K562 (cell line): ENCODE data around the gene C2. TPM values are rescaled to one million over a fixed set of nuclear protein-coding genes. Genes with fewer than 3 reads are reported as not detected.

ENCODE experiments used
- CAMTA2 ChIP-seq: fragments of 250-450 bp; sonication (Bioruptor Pico); conservative IDR thresholded peaks from 2 replicates; pipeline ENCODE4 v1.5.1; 2022
- IRF2 ChIP-seq: sonication (generic); formaldehyde crosslinking; IDR thresholded peaks from 2 replicates; pipeline ENCODE4 v1.8.1; 2022; ENCODE audit warnings: mild to moderate bottlenecking, missing genetic modification reagents
- KLF10 ChIP-seq: fragments of 250-450 bp; sonication (Bioruptor Pico); IDR thresholded peaks from 2 replicates; pipeline ENCODE4 v1.6.1; 2021; ENCODE audit warnings: matching md5 sums
- MED1 ChIP-seq: sonication (generic); formaldehyde crosslinking; IDR thresholded peaks from 2 replicates; pipeline ENCODE4 v1.8.1; 2023; ENCODE audit warnings: missing genetic modification reagents, borderline replicate concordance
- MXI1 ChIP-seq: IDR thresholded peaks from 2 replicates; pipeline ENCODE4 v1.6.1; 2011; ENCODE audit warnings: low read depth, mild to moderate bottlenecking, improper control_type of control experiment, low read length
- SAFB ChIP-seq: fragments of 200-400 bp; formaldehyde crosslinking; IDR thresholded peaks from 2 replicates; pipeline ENCODE4 v1.6.1; 2017; ENCODE audit warnings: low read depth, low read length, borderline replicate concordance
- ZNF12 ChIP-seq: sonication (generic); formaldehyde crosslinking; IDR thresholded peaks from 2 replicates; pipeline ENCODE4 v1.4.0; 2020; ENCODE audit warnings: mild to moderate bottlenecking, missing genetic modification reagents
- ZNF384 ChIP-seq: IDR thresholded peaks from 2 replicates; pipeline ENCODE4 v1.6.1; 2012; ENCODE audit warnings: low read depth, low read length, improper control_type of control experiment
- ZNF76 ChIP-seq: fragments of 250-450 bp; sonication (Bioruptor Pico); IDR thresholded peaks from 2 replicates; pipeline ENCODE4 v1.4.0; 2020; ENCODE audit warnings: mild to moderate bottlenecking, moderate library complexity, borderline replicate concordance
- ZNF785 ChIP-seq: fragments of 250-450 bp; sonication (Bioruptor Pico); IDR thresholded peaks from 2 replicates; pipeline ENCODE4 v1.4.0; 2020; ENCODE audit warnings: mild to moderate bottlenecking
- polyA plus RNA-seq, 8 experiments: library from polyadenylated mRNA; depleted of rRNA in 4 of 8; stranded (reverse) in 5 of 8; unstranded in 3 of 8; fragments of >200 nt; fragmentation: Nextera tagmentation in 2 of 8; fragmentation: Illumina TruSeq in 1 of 8; extraction: Ambion mirVana in 2 of 8; extraction: Trizol in 1 of 8; gene quantifications; 2 replicates each; pipeline versions ENCODE4 v1.2.1 to v1.2.3, GENCODE V29; 2011 to 2014; ENCODE audit warnings: inconsistent platforms in 1 of 8, missing spikeins in 1 of 8
- total RNA-seq, 7 experiments: library from RNA; depleted of rRNA in 6 of 7; stranded (reverse); fragments of >200 nt in 6 of 7; fragmentation: Illumina TruSeq in 2 of 7; extraction: Trizol in 2 of 7; gene quantifications; 2 replicates each; pipeline versions ENCODE4 v1.2.1 to v1.2.3, GENCODE V29; 2011 to 2021; ENCODE audit warnings: low replicate concordance in 1 of 7
- TF ChIP-seq, protein P1 (sequence below): fragments of 250-450 bp; sonication (Bioruptor Pico); IDR thresholded peaks from 2 replicates; pipeline ENCODE4 v1.4.0; 2020; ENCODE audit warnings: mild to moderate bottlenecking
- TF ChIP-seq, protein P2 (sequence below): fragments of 450-650 bp; formaldehyde crosslinking; IDR thresholded peaks from 2 replicates; pipeline ENCODE4 v1.4.0; 2022; ENCODE audit warnings: missing genetic modification characterization
- TF ChIP-seq, protein P3 (sequence below), 2 experiments: fragments of 200-800 bp in 1 of 2; sonication (Bioruptor generic) in 1 of 2; sonication (generic) in 1 of 2; formaldehyde crosslinking in 1 of 2; IDR thresholded peaks in 1 of 2; conservative IDR thresholded peaks in 1 of 2; 2 replicates each; pipeline versions ENCODE4 v1.5.0 to v1.6.1; 2016 to 2020; ENCODE audit warnings: missing compliant biosample characterization in 1 of 2, missing genetic modification characterization in 1 of 2, missing genetic modification reagents in 1 of 2
- TF ChIP-seq, protein P4 (sequence below): fragments of 250-450 bp; sonication (Bioruptor Pico); IDR thresholded peaks from 2 replicates; pipeline ENCODE4 v1.8.0; 2021; ENCODE audit warnings: borderline replicate concordance, mild to moderate bottlenecking, moderate library complexity; ENCODE audit not compliant: poor library complexity, severe bottlenecking
- TF ChIP-seq, protein P5 (sequence below), 3 experiments: fragments of 200-800 bp in 1 of 3; fragments of 250-450 bp in 1 of 3; fragments of 450-650 bp in 1 of 3; sonication (Bioruptor Pico) in 1 of 3; sonication (Bioruptor generic) in 1 of 3; formaldehyde crosslinking in 1 of 3; IDR thresholded peaks; 2 replicates each; pipeline versions ENCODE4 v1.6.1 to v1.8.0; 2016 to 2022; ENCODE audit warnings: mild to moderate bottlenecking in 2 of 3, missing genetic modification characterization in 2 of 3, missing compliant biosample characterization in 1 of 3, moderate library complexity in 1 of 3

The C2 gene
- total and polyA plus RNA-seq, 9 of the 15 experiments (the other 6 are each of a cell fraction or from before 2014, with no cell fraction given): 0.05 to 1.1 (median 0.39) TPM; not detected in 1

DNA sequence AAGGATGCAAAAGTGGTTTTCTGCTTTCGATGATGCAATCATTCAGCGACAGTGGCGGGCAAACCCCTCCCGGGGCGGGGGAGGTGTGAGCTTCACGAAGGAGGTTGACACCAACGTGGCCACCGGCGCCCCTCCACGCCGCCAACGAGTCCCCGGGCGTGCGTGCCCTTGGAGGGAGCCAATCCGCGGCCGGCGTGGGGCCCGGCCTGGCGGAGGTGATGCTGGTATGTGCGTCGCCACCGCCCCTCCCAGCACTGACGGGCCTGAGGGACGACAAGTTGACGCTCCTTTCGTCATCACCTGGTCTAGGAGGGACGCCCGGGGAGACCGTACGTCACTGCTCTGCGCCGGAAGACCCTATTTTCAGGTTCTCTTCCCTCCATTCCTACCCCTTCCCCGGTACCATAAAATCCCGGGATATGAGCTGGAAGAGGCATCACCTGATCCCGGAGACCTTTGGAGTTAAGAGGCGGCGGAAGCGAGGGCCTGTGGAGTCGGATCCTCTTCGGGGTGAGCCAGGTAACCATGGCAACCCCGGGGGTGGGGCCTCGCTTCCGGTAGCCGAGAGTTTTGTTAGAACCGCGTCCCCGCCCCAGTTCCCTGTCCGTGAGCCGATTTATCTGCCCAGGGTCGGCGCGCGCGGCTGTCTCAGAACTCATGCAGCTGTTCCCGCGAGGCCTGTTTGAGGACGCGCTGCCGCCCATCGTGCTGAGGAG is 44.6 kb downstream of the C2 start, which contains the start of gene DXO (continued):
- TF ChIP-seq, protein P1, sequence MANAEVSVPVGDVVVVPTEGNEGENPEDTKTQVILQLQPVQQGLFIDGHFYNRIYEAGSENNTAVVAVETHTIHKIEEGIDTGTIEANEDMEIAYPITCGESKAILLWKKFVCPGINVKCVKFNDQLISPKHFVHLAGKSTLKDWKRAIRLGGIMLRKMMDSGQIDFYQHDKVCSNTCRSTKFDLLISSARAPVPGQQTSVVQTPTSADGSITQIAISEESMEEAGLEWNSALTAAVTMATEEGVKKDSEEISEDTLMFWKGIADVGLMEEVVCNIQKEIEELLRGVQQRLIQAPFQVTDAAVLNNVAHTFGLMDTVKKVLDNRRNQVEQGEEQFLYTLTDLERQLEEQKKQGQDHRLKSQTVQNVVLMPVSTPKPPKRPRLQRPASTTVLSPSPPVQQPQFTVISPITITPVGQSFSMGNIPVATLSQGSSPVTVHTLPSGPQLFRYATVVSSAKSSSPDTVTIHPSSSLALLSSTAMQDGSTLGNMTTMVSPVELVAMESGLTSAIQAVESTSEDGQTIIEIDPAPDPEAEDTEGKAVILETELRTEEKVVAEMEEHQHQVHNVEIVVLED: peak; percentile 90
- TF ChIP-seq CAMTA2 (CRISPR knock-in tag): no peak
- no peak for TF ChIP-seq ZNF384
- TF ChIP-seq KLF10 (CRISPR knock-in tag): no peak
- no peak for TF ChIP-seq IRF2 (CRISPR knock-in tag)
- peak; percentile 70 for TF ChIP-seq MXI1
- TF ChIP-seq, protein P2, sequence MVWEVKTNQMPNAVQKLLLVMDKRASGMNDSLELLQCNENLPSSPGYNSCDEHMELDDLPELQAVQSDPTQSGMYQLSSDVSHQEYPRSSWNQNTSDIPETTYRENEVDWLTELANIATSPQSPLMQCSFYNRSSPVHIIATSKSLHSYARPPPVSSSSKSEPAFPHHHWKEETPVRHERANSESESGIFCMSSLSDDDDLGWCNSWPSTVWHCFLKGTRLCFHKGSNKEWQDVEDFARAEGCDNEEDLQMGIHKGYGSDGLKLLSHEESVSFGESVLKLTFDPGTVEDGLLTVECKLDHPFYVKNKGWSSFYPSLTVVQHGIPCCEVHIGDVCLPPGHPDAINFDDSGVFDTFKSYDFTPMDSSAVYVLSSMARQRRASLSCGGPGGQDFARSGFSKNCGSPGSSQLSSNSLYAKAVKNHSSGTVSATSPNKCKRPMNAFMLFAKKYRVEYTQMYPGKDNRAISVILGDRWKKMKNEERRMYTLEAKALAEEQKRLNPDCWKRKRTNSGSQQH (CRISPR knock-in tag): no peak
- no peak for TF ChIP-seq ZNF785
- TF ChIP-seq, protein P3, sequence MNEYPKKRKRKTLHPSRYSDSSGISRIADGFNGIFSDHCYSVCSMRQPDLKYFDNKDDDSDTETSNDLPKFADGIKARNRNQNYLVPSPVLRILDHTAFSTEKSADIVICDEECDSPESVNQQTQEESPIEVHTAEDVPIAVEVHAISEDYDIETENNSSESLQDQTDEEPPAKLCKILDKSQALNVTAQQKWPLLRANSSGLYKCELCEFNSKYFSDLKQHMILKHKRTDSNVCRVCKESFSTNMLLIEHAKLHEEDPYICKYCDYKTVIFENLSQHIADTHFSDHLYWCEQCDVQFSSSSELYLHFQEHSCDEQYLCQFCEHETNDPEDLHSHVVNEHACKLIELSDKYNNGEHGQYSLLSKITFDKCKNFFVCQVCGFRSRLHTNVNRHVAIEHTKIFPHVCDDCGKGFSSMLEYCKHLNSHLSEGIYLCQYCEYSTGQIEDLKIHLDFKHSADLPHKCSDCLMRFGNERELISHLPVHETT (CRISPR knock-in tag; conservative IDR thresholded peaks at IDR 0.05 in 1 of 2, IDR thresholded peaks at IDR 0.05 in 1 of 2): peak in 1 of 2 experiments; percentile 95; a peak in 2 of 4 replicates
- TF ChIP-seq ZNF76 (CRISPR knock-in tag): no peak; the same call in 1 of the 2 replicates
- TF ChIP-seq MED1 (CRISPR knock-in tag): peak; percentile 17; the same call in 1 of the 2 replicates
- TF ChIP-seq SAFB: peak; percentile 74; the same call in 1 of the 2 replicates
- TF ChIP-seq, protein P4, sequence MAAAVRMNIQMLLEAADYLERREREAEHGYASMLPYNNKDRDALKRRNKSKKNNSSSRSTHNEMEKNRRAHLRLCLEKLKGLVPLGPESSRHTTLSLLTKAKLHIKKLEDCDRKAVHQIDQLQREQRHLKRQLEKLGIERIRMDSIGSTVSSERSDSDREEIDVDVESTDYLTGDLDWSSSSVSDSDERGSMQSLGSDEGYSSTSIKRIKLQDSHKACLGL (CRISPR knock-in tag): no peak
- TF ChIP-seq, protein P5, sequence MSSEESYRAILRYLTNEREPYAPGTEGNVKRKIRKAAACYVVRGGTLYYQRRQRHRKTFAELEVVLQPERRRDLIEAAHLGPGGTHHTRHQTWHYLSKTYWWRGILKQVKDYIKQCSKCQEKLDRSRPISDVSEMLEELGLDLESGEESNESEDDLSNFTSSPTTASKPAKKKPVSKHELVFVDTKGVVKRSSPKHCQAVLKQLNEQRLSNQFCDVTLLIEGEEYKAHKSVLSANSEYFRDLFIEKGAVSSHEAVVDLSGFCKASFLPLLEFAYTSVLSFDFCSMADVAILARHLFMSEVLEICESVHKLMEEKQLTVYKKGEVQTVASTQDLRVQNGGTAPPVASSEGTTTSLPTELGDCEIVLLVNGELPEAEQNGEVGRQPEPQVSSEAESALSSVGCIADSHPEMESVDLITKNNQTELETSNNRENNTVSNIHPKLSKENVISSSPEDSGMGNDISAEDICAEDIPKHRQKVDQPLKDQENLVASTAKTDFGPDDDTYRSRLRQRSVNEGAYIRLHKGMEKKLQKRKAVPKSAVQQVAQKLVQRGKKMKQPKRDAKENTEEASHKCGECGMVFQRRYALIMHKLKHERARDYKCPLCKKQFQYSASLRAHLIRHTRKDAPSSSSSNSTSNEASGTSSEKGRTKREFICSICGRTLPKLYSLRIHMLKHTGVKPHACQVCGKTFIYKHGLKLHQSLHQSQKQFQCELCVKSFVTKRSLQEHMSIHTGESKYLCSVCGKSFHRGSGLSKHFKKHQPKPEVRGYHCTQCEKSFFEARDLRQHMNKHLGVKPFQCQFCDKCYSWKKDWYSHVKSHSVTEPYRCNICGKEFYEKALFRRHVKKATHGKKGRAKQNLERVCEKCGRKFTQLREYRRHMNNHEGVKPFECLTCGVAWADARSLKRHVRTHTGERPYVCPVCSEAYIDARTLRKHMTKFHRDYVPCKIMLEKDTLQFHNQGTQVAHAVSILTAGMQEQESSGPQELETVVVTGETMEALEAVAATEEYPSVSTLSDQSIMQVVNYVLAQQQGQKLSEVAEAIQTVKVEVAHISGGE (CRISPR knock-in tag; IDR thresholded peaks at IDR 0.05): peak; percentile 77 to 97 (median 85); a peak in 5 of 6 replicates
- TF ChIP-seq ZNF12 (CRISPR knock-in tag): 0 out of 2 replicates have a peak, but pooled peaks have one; percentile 72
